GM18858 (cell line): ENCODE measurements around the gene GALNT3.

ENCODE experiments used
- ATAC-seq: cut with Tn5 transposase; IDR thresholded peaks from one replicate; pipeline ENCODE4 v1.9.1; 2021; ENCODE audit not compliant: unreplicated experiment

GALNT3 gene

GRCh38 chr2:165796819-165797530, 2.9 kb upstream of the GALNT3 start:
- ATAC-seq, result no peak

GRCh38 chr2:165796129-165796528, 2.1 kb upstream of the GALNT3 start:
- ATAC-seq, result no peak

- ATAC-seq, result no peak
Observed at GRCh38 chr2:165795011-165795410, 964 bp upstream of the GALNT3 start.

GRCh38 chr2:165794536-165794928, 485 bp upstream of the GALNT3 start:
- ATAC-seq, result peak; percentile 98

- ATAC-seq, result no peak
Observed at GRCh38 chr2:165793161-165793778, 777 bp downstream of the GALNT3 start.

- ATAC-seq, result no peak
Observed at GRCh38 chr2:165792104-165792454, 2.0 kb downstream of the GALNT3 start.

GRCh38 chr2:165791421-165792103, 2.5 kb downstream of the GALNT3 start:
- no peak for ATAC-seq

GRCh38 chr2:165790466-165790865, 3.6 kb downstream of the GALNT3 start:
- no peak for ATAC-seq

- no peak for ATAC-seq
Observed at GRCh38 chr2:165787334-165787733, 6.7 kb downstream of the GALNT3 start.

- no peak for ATAC-seq
Observed at GRCh38 chr2:165779706-165780105, 14.3 kb downstream of the GALNT3 start.

- no peak for ATAC-seq
Observed at GRCh38 chr2:165778653-165779451, 15.2 kb downstream of the GALNT3 start.

- ATAC-seq, result no peak
Observed at GRCh38 chr2:165778187-165778556, 15.9 kb downstream of the GALNT3 start.

- no peak for ATAC-seq
Observed at GRCh38 chr2:165777522-165778186, 16.4 kb downstream of the GALNT3 start.

- no peak for ATAC-seq
Observed at GRCh38 chr2:165776796-165777195, 17.3 kb downstream of the GALNT3 start.

- no peak for ATAC-seq
Observed at GRCh38 chr2:165776013-165776412, 18.0 kb downstream of the GALNT3 start.

GRCh38 chr2:165773684-165774083, 20.4 kb downstream of the GALNT3 start:
- ATAC-seq, result no peak

GRCh38 chr2:165772183-165772582, 21.9 kb downstream of the GALNT3 start:
- no peak for ATAC-seq

GRCh38 chr2:165766326-165766927, 27.6 kb downstream of the GALNT3 start:
- ATAC-seq, result no peak

GRCh38 chr2:165762723-165763122, 31.3 kb downstream of the GALNT3 start:
- no peak for ATAC-seq

- no peak for ATAC-seq
Observed at GRCh38 chr2:165757906-165758675, 36.0 kb downstream of the GALNT3 start.
